CD14-positive monocyte (primary cell): ENCODE results near the gene AKR1C1. TPM values are rescaled to one million over a fixed set of nuclear protein-coding genes. Genes with fewer than 3 reads are reported as not detected.
"Not testable (repeated sequence)": the region's sequence is repeated elsewhere in the genome, so short reads cannot be mapped to it uniquely, and the experiment has no call there.

Source experiments
- DNase-seq, 3 donors: peaks; one replicate each; pipeline ENCODE4 v3.0.0-alpha.2; 2011 to 2022
- H2AFZ ChIP-seq: 2 replicates; pipeline ENCODE4 v1.6.0; 2012; ENCODE audit warnings: mild to moderate bottlenecking, low read depth, low read length, inconsistent platforms; ENCODE audit not compliant: insufficient read depth, poor library complexity, severe bottlenecking
- H3K27ac ChIP-seq, 2 donors: 1 replicate in 1 of 2; 2 replicates in 1 of 2; pipeline ENCODE4 v1.5.1; 2012 to 2013; ENCODE audit warnings: low read length in 2 of 2, control low read depth in 1 of 2, inconsistent platforms in 1 of 2, low read depth in 1 of 2, mild to moderate bottlenecking in 1 of 2
- H3K27me3 ChIP-seq, 2 donors: one replicate each; pipeline versions ENCODE4 v1.6.0 to v1.6.1; 2011 to 2013; ENCODE audit warnings: low read length in 2 of 2; ENCODE audit not compliant: control insufficient read depth in 2 of 2, insufficient read depth in 2 of 2
- H3K36me3 ChIP-seq, 2 donors: replicated peaks in 1 of 2; 1 replicate in 1 of 2; 2 replicates in 1 of 2; pipeline versions ENCODE4 v1.5.1 to v1.6.1; 2012 to 2013; ENCODE audit warnings: low read length in 2 of 2, control low read depth in 1 of 2, inconsistent platforms in 1 of 2, mild to moderate bottlenecking in 1 of 2; ENCODE audit not compliant: insufficient read depth in 2 of 2, control insufficient read depth in 1 of 2
- H3K4me1 ChIP-seq, 2 donors: 1 replicate in 1 of 2; 2 replicates in 1 of 2; pipeline versions ENCODE4 v1.5.1 to v1.6.1; 2012 to 2013; ENCODE audit warnings: low read length in 2 of 2, control low read depth in 1 of 2, inconsistent platforms in 1 of 2, mild to moderate bottlenecking in 1 of 2, moderate library complexity in 1 of 2; ENCODE audit not compliant: insufficient read depth in 2 of 2, control insufficient read depth in 1 of 2
- H3K4me2 ChIP-seq: replicated peaks from 2 replicates; pipeline ENCODE3; 2012; ENCODE audit warnings: low read length, moderate library complexity, mild to moderate bottlenecking; ENCODE audit not compliant: poor library complexity, severe bottlenecking; ENCODE audit errors: extremely low read depth
- H3K4me3 ChIP-seq, 3 experiments: fragments of 200-600 bp in 1 of 3; sonication (generic) in 1 of 3; replicated peaks in 1 of 3; 1 replicate in 2 of 3; 2 replicates in 1 of 3; pipeline ENCODE4 v1.5.1; 2011 to 2013; ENCODE audit warnings: low read length in 3 of 3, mild to moderate bottlenecking in 3 of 3, control low read depth in 2 of 3, low read depth in 2 of 3, inconsistent platforms in 1 of 3, moderate library complexity in 1 of 3
- H3K79me2 ChIP-seq: 2 replicates; pipeline ENCODE4 v1.6.0; 2012; ENCODE audit warnings: mild to moderate bottlenecking, control low read depth, inconsistent platforms, low read length, moderate library complexity; ENCODE audit not compliant: insufficient read depth
- H3K9ac ChIP-seq: 2 replicates; pipeline ENCODE4 v1.6.0; 2017; ENCODE audit warnings: low read length, mild to moderate bottlenecking; ENCODE audit not compliant: insufficient read depth, poor library complexity, severe bottlenecking
- H3K9me3 ChIP-seq, 2 donors: replicated peaks in 1 of 2; 1 replicate in 1 of 2; 2 replicates in 1 of 2; pipeline versions ENCODE4 v1.5.1 to v1.6.1; 2012 to 2013; ENCODE audit warnings: low read length in 2 of 2, control low read depth in 1 of 2; ENCODE audit not compliant: control insufficient read depth in 1 of 2, insufficient read depth in 1 of 2
- H4K20me1 ChIP-seq: 2 replicates; pipeline ENCODE4 v1.6.0; 2012; ENCODE audit warnings: mild to moderate bottlenecking, low read length, control low read depth, moderate library complexity; ENCODE audit not compliant: insufficient read depth
- H3K27ac Mint-ChIP-seq, 7 donors: one replicate each; pipeline ENCODE4 v1.8.0; 2020; ENCODE audit warnings: mild to moderate bottlenecking in 7 of 7, mixed read lengths in 7 of 7, moderate library complexity in 6 of 7, inconsistent platforms in 2 of 7
- H3K27me3 Mint-ChIP-seq, 3 donors: one replicate each; pipeline ENCODE4 v1.8.0; 2021 to 2022; ENCODE audit warnings: low read depth in 3 of 3, mild to moderate bottlenecking in 3 of 3, mixed read lengths in 3 of 3, moderate library complexity in 3 of 3, inconsistent platforms in 1 of 3
- H3K36me3 Mint-ChIP-seq, 2 donors: one replicate each; pipeline ENCODE4 v1.8.0; 2020; ENCODE audit warnings: mixed read lengths in 2 of 2, inconsistent platforms in 1 of 2, mild to moderate bottlenecking in 1 of 2
- H3K4me1 Mint-ChIP-seq: one replicate; pipeline ENCODE4 v1.8.0; 2020; ENCODE audit warnings: mild to moderate bottlenecking, mixed read lengths
- H3K4me3 Mint-ChIP-seq, 2 donors: one replicate each; pipeline ENCODE4 v1.8.0; 2020; ENCODE audit warnings: mild to moderate bottlenecking in 2 of 2, mixed read lengths in 2 of 2, moderate library complexity in 1 of 2
- H3K9me3 Mint-ChIP-seq, 7 donors: one replicate each; pipeline ENCODE4 v1.8.0; 2020 to 2022; ENCODE audit warnings: mixed read lengths in 7 of 7, mild to moderate bottlenecking in 6 of 7, moderate library complexity in 6 of 7, inconsistent platforms in 2 of 7
- CTCF ChIP-seq: fragments of 200-600 bp; IDR thresholded peaks from one replicate; pipeline ENCODE4 v1.8.0; 2022; ENCODE audit warnings: antibody characterized with exemption, mild to moderate bottlenecking
- WGBS: methylation state at CpG from one replicate; pipeline ENCODE4 v1.1.5; 2013; ENCODE audit warnings: missing lambda C conversion rate; ENCODE audit not compliant: insufficient coverage; 5-methylcytosine and 5-hydroxymethylcytosine counted together
- intact Hi-C, 2 donors: fragments of 100-400 bp; cut with micrococcal nuclease; formaldehyde crosslinking; loops; one replicate each; pipeline versions ENCODE4 v1.15.0 to v1.15.1; 2023
- polyA plus RNA-seq, 3 donors: library from polyadenylated mRNA; depleted of rRNA in 1 of 3; unstranded in 2 of 3; stranded (reverse) in 1 of 3; fragments of 300-500 nt in 2 of 3; fragments of >200 nt in 1 of 3; fragmentation: Illumina TruSeq in 2 of 3; gene quantifications; 1 replicate in 2 of 3; 2 replicates in 1 of 3; pipeline ENCODE4 v1.2.3, GENCODE V29; 2012 to 2021

The AKR1C1 gene
- polyA plus RNA-seq, 3 donors: 0.07 to 0.85 TPM; not detected in 1

GRCh38 chr10:5013385-5013784, 50.2 kb downstream of the AKR1C1 start:
- H3K4me3 Mint-ChIP-seq: no peak overlapping the region
- intact Hi-C loops: no loop called here
- Histone ChIP-seq H3K4me1 (no peaks in the 10 kb centered on the region), H3K9me3 (no peaks in the 10 kb centered on the region), H3K27me3 (no peaks in the 10 kb centered on the region), H3K4me3 (no peak overlapping the region), H3K4me2 (no peak overlapping the region), H3K9ac (no peak overlapping the region), H2AFZ (no peak overlapping the region), H3K79me2 (no peaks in the 10 kb centered on the region), H4K20me1 (no peaks in the 10 kb centered on the region), H3K36me3 (no peaks in the 10 kb centered on the region), H3K27ac (no peak overlapping the region)
- no peaks in the 10 kb centered on the region for H3K36me3 Mint-ChIP-seq
- no CpG with 5 or more reads among the region's 1 CpG for WGBS
- no peaks in the 10 kb centered on the region for H3K9me3 Mint-ChIP-seq
- H3K27me3 Mint-ChIP-seq: no peaks in the 10 kb centered on the region
- no peak for DNase-seq
- no peak overlapping the region for H3K27ac Mint-ChIP-seq
- no peak for TF ChIP-seq CTCF
- H3K4me1 Mint-ChIP-seq: no peaks in the 10 kb centered on the region

- H3K36me3 Mint-ChIP-seq, H3K79me2 ChIP-seq, H3K4me1 ChIP-seq, H2AFZ ChIP-seq, H3K4me3 ChIP-seq, H3K9ac ChIP-seq, H3K4me2 ChIP-seq, H3K27ac Mint-ChIP-seq, H3K4me1 Mint-ChIP-seq, DNase-seq, H3K27me3 Mint-ChIP-seq, H3K27me3 ChIP-seq, H3K36me3 ChIP-seq, H3K9me3 ChIP-seq, H3K9me3 Mint-ChIP-seq, intact Hi-C loops, H4K20me1 ChIP-seq, H3K4me3 Mint-ChIP-seq, H3K27ac ChIP-seq: not testable (repeated sequence)
- WGBS: no CpG with 5 or more reads among the region's 4 CpGs
These were observed 51.1 kb downstream of the AKR1C1 start for GRCh38 chr10:5014200-5014910.
